Measurements from ENCODE around the gene MMAB.

- TF ChIP-seq CTCF (conservative IDR thresholded peaks at IDR 0.05; ENCODE audit: low read depth, low read length) (no peak), EZH2 (IDR thresholded peaks at IDR 0.05; ENCODE audit: low read length, unreplicated experiment) (no peak), EZH2phosphoT487 (IDR thresholded peaks at IDR 0.05; ENCODE audit: borderline replicate concordance, low read length) (no peak)
These were observed 27.5 kb downstream of the MMAB start for GRCh38 chr12:109545826-109546225.
